PC-3 (cell line): Measurements from ENCODE around the gene USF2. TPM values are rescaled to one million over a fixed set of nuclear protein-coding genes. Genes with fewer than 3 reads are reported as not detected.
A peak's percentile ranks its signal among the peaks of the same experiment; 100 is the strongest.

Experiments used
- ATAC-seq: fragments of 200-7000 bp; cut with Tn5 transposase; 2 replicates; pipeline ENCODE4 v1.9.1; 2020; ENCODE audit warnings: mild to moderate bottlenecking, moderate library complexity
- BruUV-seq: library from RNA; stranded (reverse); fragments of 400-500 nt; replicated peaks from 2 replicates; lab custom pipeline; 2021; lab: Mats Ljungman, UMichigan
- CTCF ChIA-PET: fragments of 300-600 bp; sonication (Branson Sonifier 250); formaldehyde crosslinking; loops from one replicate; lab custom pipeline; 2022; ENCODE audit warnings: antibody characterized with exemption; lab: Charles Lee
- POLR2A ChIA-PET: fragments of 300-600 bp; sonication (Branson Sonifier 250); formaldehyde crosslinking; loops from one replicate; lab custom pipeline; 2022; ENCODE audit warnings: antibody characterized with exemption; ENCODE audit not compliant: unreplicated experiment; lab: Charles Lee
- DNase-seq: peaks from one replicate; pipeline ENCODE4 v3.0.0-alpha.2; 2015
- H2AFZ ChIP-seq: fragments of 300-600 bp; sonication (generic); 2 replicates; pipeline ENCODE4 v1.6.0; 2016; ENCODE audit warnings: antibody characterized with exemption, low read length
- H3F3A ChIP-seq: fragments of 300-600 bp; sonication (generic); one replicate; pipeline ENCODE4 v1.6.0; 2017; ENCODE audit warnings: antibody characterized with exemption, low read length, control low read depth, mild to moderate bottlenecking; ENCODE audit not compliant: unreplicated experiment
- H3K27ac ChIP-seq: fragments of 300-600 bp; sonication (generic); 2 replicates; pipeline ENCODE4 v1.5.1; 2016; ENCODE audit warnings: mild to moderate bottlenecking, low read length
- H3K27me3 ChIP-seq: fragments of 300-600 bp; sonication (generic); 2 replicates; pipeline ENCODE4 v1.6.1; 2016; ENCODE audit warnings: low read length, mixed read lengths
- H3K36me3 ChIP-seq: fragments of 300-600 bp; sonication (generic); 2 replicates; pipeline ENCODE4 v1.6.1; 2016; ENCODE audit warnings: low read depth, mixed run types, low read length, mixed read lengths
- H3K4me1 ChIP-seq: fragments of 300-600 bp; sonication (generic); 2 replicates; pipeline ENCODE4 v1.5.1; 2016; ENCODE audit warnings: low read length; ENCODE audit not compliant: insufficient read depth
- H3K4me2 ChIP-seq: fragments of 300-600 bp; sonication (generic); 2 replicates; pipeline ENCODE4 v1.6.0; 2016; ENCODE audit warnings: low read length
- H3K4me3 ChIP-seq: fragments of 300-600 bp; sonication (generic); 2 replicates; pipeline ENCODE4 v1.5.1; 2016; ENCODE audit warnings: mild to moderate bottlenecking, low read length, mixed read lengths
- H3K79me2 ChIP-seq: fragments of 300-600 bp; sonication (generic); 2 replicates; pipeline ENCODE4 v1.6.1; 2017; ENCODE audit warnings: low read length, mixed read lengths
- H3K9ac ChIP-seq: fragments of 300-600 bp; sonication (generic); 2 replicates; pipeline ENCODE4 v1.6.0; 2016; ENCODE audit warnings: mild to moderate bottlenecking, low read length
- H3K9me2 ChIP-seq: fragments of 300-600 bp; sonication (generic); replicated peaks from 2 replicates; pipeline ENCODE4 v1.6.1; 2016; ENCODE audit warnings: mixed run types, low read length, mixed read lengths
- H3K9me3 ChIP-seq: fragments of 300-600 bp; sonication (generic); 2 replicates; pipeline ENCODE4 v1.6.1; 2016; ENCODE audit warnings: low read length, mixed read lengths
- H4K20me1 ChIP-seq: fragments of 300-600 bp; sonication (generic); 2 replicates; pipeline ENCODE4 v1.6.1; 2016; ENCODE audit warnings: low read length, mixed read lengths
- EZH2 ChIP-seq: fragments of 300-600 bp; sonication (generic); IDR thresholded peaks from one replicate; pipeline ENCODE4 v1.6.1; 2017; ENCODE audit warnings: antibody characterized with exemption, mild to moderate bottlenecking, low read length; ENCODE audit not compliant: unreplicated experiment
- EZH2phosphoT487 ChIP-seq: fragments of 300-600 bp; sonication (generic); IDR thresholded peaks from 2 replicates; pipeline ENCODE4 v1.6.1; 2018; ENCODE audit warnings: mild to moderate bottlenecking, antibody characterized with exemption, low read length, borderline replicate concordance
- intact Hi-C: fragments of 100-400 bp; cut with micrococcal nuclease; formaldehyde crosslinking; loops from 2 replicates; pipeline ENCODE4 v1.9.0; 2023
- total RNA-seq: library from RNA; depleted of rRNA; stranded (reverse); fragments of >200 nt; gene quantifications from 2 replicates; pipeline ENCODE4 v1.2.3, GENCODE V29; 2014
- TF ChIP-seq, protein P1 (sequence below): fragments of 300-600 bp; sonication (generic); conservative IDR thresholded peaks from 2 replicates; pipeline ENCODE4 v1.5.1; 2017; ENCODE audit warnings: antibody characterized with exemption, low read depth, mild to moderate bottlenecking, low read length

The USF2 gene
- total RNA-seq, 1 experiment from 2014 or later: 102 TPM

DNA sequence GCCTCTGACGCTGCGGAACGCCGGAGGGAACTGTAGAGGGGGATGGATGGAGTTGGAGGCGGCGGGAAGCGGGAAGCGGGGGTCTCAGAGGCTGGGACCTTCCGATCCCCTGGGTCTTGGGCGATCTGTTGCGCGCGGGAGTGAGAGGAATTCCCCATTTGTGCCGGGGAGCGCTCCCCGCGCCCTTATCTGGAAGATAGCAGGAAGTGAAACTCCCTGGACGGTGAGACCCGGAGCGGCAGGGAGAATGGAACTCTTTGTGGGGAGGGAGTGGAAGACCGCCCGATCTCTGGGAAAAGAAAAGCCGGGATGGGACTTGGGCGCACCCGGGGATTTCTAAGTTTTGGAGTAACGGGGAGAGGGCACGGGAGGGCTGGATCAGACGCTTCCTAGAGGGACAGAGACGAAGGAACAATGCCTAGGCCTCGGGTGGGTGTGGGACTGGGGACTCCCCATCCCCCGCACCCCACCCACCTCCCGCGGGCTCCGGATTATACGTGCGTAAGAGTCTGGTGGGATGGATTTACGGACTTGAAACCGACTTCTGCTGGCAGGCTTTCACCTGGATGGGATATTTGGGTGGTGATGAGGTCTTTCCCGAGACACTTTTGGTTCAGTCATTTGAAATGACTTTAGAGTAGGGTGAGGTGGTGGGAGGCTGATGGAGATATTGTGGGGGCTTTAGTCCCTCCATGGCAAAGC lies 19.5 kb upstream of the USF2 start:
- Histone ChIP-seq H4K20me1 (no peaks in the 10 kb centered on the region; the same call in 1 of the 2 replicates), H3K9me2 (no peaks in the 10 kb centered on the region), H3K9me3 (no peaks in the 10 kb centered on the region), H3K36me3 (no peaks in the 10 kb centered on the region; the same call in 1 of the 2 replicates), H3K4me3 (peak overlapping the region; percentile 92), H2AFZ (peak overlapping the region; percentile 86; the same call in 1 of the 2 replicates), H3K9ac (peak overlapping the region; percentile 82), H3K79me2 (peaks cover 28% of the 10 kb centered on the region), H3K27me3 (no peaks in the 10 kb centered on the region), H3K4me2 (peak overlapping the region; percentile 86), H3F3A (no peaks in the 10 kb centered on the region), H3K4me1 (peaks cover 14% of the 10 kb centered on the region), H3K27ac (peak overlapping the region; percentile 90)
- TF ChIP-seq EZH2: no peak
- TF ChIP-seq, protein P1, sequence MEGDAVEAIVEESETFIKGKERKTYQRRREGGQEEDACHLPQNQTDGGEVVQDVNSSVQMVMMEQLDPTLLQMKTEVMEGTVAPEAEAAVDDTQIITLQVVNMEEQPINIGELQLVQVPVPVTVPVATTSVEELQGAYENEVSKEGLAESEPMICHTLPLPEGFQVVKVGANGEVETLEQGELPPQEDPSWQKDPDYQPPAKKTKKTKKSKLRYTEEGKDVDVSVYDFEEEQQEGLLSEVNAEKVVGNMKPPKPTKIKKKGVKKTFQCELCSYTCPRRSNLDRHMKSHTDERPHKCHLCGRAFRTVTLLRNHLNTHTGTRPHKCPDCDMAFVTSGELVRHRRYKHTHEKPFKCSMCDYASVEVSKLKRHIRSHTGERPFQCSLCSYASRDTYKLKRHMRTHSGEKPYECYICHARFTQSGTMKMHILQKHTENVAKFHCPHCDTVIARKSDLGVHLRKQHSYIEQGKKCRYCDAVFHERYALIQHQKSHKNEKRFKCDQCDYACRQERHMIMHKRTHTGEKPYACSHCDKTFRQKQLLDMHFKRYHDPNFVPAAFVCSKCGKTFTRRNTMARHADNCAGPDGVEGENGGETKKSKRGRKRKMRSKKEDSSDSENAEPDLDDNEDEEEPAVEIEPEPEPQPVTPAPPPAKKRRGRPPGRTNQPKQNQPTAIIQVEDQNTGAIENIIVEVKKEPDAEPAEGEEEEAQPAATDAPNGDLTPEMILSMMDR: no peak
- BruUV-seq: TSS peak; percentile 52
- ChIA-PET CTCF (no interaction called here), POLR2A (no interaction called here)
- DNase-seq (no peak), ATAC-seq (no peak)
- intact Hi-C loops: loop anchor here (10.0 kb wide), 1 partner anchor 104 kb away; the partner anchor contains the start of gene FXYD7

- DNase-seq: no peak
- Histone ChIP-seq H3K27me3 (no peaks in the 10 kb centered on the region), H3F3A (no peaks in the 10 kb centered on the region), H3K9me2 (no peaks in the 10 kb centered on the region), H3K4me3 (peak overlapping the region; percentile 92), H3K27ac (no peak overlapping the region), H3K4me1 (peaks cover 14% of the 10 kb centered on the region), H3K9ac (peak overlapping the region; percentile 82; the same call in 1 of the 2 replicates), H4K20me1 (no peaks in the 10 kb centered on the region; the same call in 1 of the 2 replicates), H3K79me2 (peaks cover 28% of the 10 kb centered on the region), H3K9me3 (no peaks in the 10 kb centered on the region), H3K36me3 (peaks cover 8% of the 10 kb centered on the region; the same call in 1 of the 2 replicates), H3K4me2 (peak overlapping the region; percentile 86), H2AFZ (no peak overlapping the region)
- TF ChIP-seq EZH2 (no peak), EZH2phosphoT487 (no peak)
- TF ChIP-seq, protein P1: no peak
- CTCF ChIA-PET: no interaction called here
- intact Hi-C loops: loop anchor here (10.0 kb wide), 1 partner anchor 105 kb away; the partner anchor contains the start of gene FXYD7
- no TSS peak for BruUV-seq
- POLR2A ChIA-PET: no interaction called here
- no peak for ATAC-seq
Observed at GRCh38 chr19:35249848-35250711, 18.7 kb upstream of the USF2 start.
